Measurements from ENCODE around the gene EMSY. TPM values are rescaled to one million over a fixed set of nuclear protein-coding genes. Genes with fewer than 3 reads are reported as not detected.

The EMSY gene
- total RNA-seq, 1 donor from 2014 or later: 20.2 TPM

DNA sequence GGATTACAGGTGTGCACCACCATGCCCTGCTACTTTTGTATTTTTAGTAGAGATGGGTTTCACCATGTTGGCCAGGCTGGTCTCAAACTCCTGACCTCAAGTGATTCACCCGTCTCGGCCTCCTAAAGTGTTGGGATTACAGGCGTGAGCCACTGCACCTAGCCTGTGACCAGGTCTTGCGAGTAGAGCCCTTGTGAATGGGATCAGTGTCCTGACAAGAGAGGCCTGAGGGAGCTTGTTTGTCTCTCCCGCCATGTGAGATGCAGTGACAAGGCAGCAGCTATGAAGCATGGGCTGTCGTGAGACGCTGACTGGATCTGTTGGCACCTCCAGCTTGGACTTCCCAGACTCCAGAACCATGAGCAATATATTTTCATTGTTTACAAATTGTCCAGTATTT lies 156.5 kb downstream of the EMSY start:
- H3K4me1 Mint-ChIP-seq (ENCODE audit: unreplicated experiment): peaks cover 7% of the 10 kb centered on the region
- no peaks in the 10 kb centered on the region for H3K9me3 Mint-ChIP-seq (ENCODE audit: unreplicated experiment)

DNA sequence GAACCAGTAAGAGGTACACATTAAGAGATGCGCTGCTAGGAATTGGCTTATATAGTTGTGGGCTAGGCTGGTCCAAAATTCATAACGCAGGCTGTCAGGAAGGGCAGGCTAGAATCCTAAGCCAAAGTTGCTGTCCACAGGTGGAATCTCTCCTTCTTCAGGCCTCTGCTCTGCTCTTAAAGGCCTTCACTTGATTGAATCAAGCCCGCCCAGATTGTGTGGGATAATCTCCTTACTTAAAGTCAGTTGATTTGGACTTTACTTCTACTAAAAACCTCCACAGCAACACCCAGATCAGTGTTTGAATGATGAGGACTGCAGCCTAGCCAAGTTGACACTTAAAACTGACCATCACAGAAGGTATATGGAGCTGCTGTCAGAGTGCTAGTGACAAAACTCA lies 156.9 kb downstream of the EMSY start:
- DNase-seq (ENCODE audit: low spot score): no peak
- TF ChIP-seq, protein P1, sequence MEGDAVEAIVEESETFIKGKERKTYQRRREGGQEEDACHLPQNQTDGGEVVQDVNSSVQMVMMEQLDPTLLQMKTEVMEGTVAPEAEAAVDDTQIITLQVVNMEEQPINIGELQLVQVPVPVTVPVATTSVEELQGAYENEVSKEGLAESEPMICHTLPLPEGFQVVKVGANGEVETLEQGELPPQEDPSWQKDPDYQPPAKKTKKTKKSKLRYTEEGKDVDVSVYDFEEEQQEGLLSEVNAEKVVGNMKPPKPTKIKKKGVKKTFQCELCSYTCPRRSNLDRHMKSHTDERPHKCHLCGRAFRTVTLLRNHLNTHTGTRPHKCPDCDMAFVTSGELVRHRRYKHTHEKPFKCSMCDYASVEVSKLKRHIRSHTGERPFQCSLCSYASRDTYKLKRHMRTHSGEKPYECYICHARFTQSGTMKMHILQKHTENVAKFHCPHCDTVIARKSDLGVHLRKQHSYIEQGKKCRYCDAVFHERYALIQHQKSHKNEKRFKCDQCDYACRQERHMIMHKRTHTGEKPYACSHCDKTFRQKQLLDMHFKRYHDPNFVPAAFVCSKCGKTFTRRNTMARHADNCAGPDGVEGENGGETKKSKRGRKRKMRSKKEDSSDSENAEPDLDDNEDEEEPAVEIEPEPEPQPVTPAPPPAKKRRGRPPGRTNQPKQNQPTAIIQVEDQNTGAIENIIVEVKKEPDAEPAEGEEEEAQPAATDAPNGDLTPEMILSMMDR (IDR thresholded peaks at IDR 0.05; ENCODE audit: unreplicated experiment): no peak
- peaks cover 7% of the 10 kb centered on the region for H3K4me1 Mint-ChIP-seq (ENCODE audit: unreplicated experiment)
- peaks cover 8% of the 10 kb centered on the region for H3K27me3 Mint-ChIP-seq (ENCODE audit: unreplicated experiment)
- no peaks in the 10 kb centered on the region for H3K9me3 Mint-ChIP-seq (ENCODE audit: unreplicated experiment)
- H3K27ac Mint-ChIP-seq (ENCODE audit: unreplicated experiment): no peak overlapping the region
- no peak overlapping the region for H3K4me3 Mint-ChIP-seq (ENCODE audit: unreplicated experiment)
- H3K36me3 Mint-ChIP-seq (ENCODE audit: low read depth, unreplicated experiment): peaks cover 3% of the 10 kb centered on the region

More for the DNA sequence above, 156.5 kb downstream of the EMSY start:
- Mint-ChIP-seq H3K36me3 (ENCODE audit: low read depth, unreplicated experiment) (peaks cover 3% of the 10 kb centered on the region), H3K4me3 (ENCODE audit: unreplicated experiment) (no peak overlapping the region), H3K27ac (ENCODE audit: unreplicated experiment) (no peak overlapping the region), H3K27me3 (ENCODE audit: unreplicated experiment) (peaks cover 5% of the 10 kb centered on the region)
- TF ChIP-seq, protein P1 (IDR thresholded peaks at IDR 0.05; ENCODE audit: unreplicated experiment): no peak
- no peak for DNase-seq (ENCODE audit: low spot score)

DNA sequence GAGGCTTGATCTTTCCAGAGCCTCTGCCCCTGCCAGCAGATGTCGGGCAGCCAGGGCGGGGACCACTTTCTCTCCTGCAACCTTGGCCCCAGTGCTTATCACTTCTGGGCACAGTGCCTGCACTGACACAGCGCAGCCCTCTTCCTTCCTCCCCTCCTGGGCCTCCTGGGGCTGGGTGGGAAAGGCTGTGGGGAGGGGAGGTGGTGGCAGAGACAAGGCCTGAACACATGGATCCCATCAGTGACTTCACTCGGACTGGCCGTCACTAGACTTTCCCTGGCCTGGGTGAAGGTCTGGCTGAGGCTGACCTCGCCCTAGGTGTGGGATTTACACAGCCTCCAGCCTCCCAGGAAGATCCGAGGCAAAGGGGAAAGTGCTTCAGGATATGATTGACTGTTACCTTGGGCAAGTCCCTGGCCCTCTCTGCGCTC lies 157.6 kb downstream of the EMSY start:
- no peak for DNase-seq (ENCODE audit: low spot score)
- peaks cover 3% of the 10 kb centered on the region for H3K36me3 Mint-ChIP-seq (ENCODE audit: low read depth, unreplicated experiment)
- TF ChIP-seq, protein P1 (IDR thresholded peaks at IDR 0.05; ENCODE audit: unreplicated experiment): no peak
- H3K4me3 Mint-ChIP-seq (ENCODE audit: unreplicated experiment): no peak overlapping the region
- peaks cover 7% of the 10 kb centered on the region for H3K27me3 Mint-ChIP-seq (ENCODE audit: unreplicated experiment)
- H3K4me1 Mint-ChIP-seq (ENCODE audit: unreplicated experiment): peaks cover 7% of the 10 kb centered on the region
- no peak overlapping the region for H3K27ac Mint-ChIP-seq (ENCODE audit: unreplicated experiment)
- no peaks in the 10 kb centered on the region for H3K9me3 Mint-ChIP-seq (ENCODE audit: unreplicated experiment)

Other genes with a start within 250 kb of the EMSY start
- gene WNT11, start 238.5 kb upstream of the EMSY start, total RNA-seq (ENCODE audit: unreplicated experiment): 3.6 TPM
- 42.7 TPM for gene THAP12, start 63.9 kb upstream of the EMSY start, total RNA-seq (ENCODE audit: unreplicated experiment)
- gene GVQW3, start 63.7 kb upstream of the EMSY start, total RNA-seq (ENCODE audit: unreplicated experiment): 6.1 TPM
- 22.0 TPM for gene LRRC32, start 225.7 kb downstream of the EMSY start, total RNA-seq (ENCODE audit: unreplicated experiment)